ENCODE data around the gene NAA35. TPM values are rescaled to one million over a fixed set of nuclear protein-coding genes. Genes with fewer than 3 reads are reported as not detected.

The NAA35 gene
- total and polyA plus RNA-seq, 2 of the 8 experiments (the other 6 are each of a cell fraction or from before 2014, with no cell fraction given), result 12.9 to 35.2 TPM

DNA sequence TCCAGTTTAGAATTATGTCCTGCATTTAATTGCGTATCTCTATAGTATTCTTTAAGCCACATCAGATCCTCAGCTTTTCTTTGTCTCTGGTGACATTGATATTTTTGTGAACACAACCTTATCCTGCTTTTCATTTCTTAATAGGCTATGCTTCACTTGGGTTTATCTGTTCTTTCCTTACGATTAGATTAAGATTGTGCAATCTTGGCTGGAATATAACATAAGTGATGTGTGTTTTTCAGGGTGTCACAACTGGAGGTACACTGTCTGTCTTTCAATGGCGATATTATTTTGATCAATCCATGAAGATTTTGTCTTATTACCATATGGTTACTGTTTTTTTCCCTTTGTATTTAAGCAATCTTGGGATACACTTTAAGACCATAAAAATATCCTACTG, 23.6 kb downstream of the NAA35 start (continued):
- TF ChIP-seq KDM5A (IDR thresholded peaks at IDR 0.05; ENCODE audit: low read length), result no peak
- TF ChIP-seq SAP30 (IDR thresholded peaks at IDR 0.05; ENCODE audit: insufficient read depth, insufficient replicate concordance, low read length), result no peak
